Activated CD4-positive, alpha-beta T cell treated with anti-CD3 and anti-CD28 coated beads for 1 hour (primary cell): Measurements from ENCODE around the gene MYO5B.

ENCODE experiments used
- DNase-seq: peaks from one replicate; pipeline ENCODE4 v3.0.0-alpha.2; 2020

Gene MYO5B

DNA sequence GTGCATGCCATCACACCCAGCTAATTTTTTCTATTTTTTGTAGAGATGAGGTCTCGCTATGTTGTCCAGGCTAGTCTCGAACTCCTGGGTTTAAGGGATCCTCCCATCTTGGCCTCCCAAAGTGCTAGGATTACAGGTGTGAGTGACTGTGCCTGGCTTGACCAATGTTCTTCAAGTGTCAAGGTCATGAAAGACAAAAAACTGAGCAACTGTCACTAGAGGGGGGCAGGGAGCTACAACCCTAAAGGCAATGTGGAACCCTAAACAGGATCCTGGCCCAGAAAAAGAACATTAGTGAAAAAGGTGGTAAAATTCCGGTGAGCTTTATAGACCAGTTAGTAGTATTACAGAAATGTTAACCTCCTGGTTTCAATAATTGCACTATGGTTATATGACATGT, 7.3 kb downstream of the MYO5B start:
- no peak for DNase-seq

DNA sequence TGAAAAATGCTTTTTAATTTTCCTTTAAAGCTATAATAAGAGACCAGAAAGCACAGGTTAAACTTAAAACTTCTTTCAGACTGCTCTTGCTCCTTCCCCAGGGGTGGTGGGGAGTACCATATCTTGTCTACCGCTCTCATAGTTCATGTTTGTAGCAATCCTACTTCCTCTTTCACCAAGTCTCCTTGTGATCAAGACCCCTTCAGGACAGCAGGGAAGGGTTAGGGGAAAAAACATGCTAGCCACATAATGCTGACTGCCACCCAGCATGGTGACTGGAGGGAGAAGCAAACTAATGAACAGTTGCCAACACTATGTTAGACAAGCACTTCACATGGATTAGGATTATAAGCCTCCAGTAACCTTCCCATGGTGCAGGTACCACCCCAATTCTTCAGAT, 8.6 kb downstream of the MYO5B start:
- no peak for DNase-seq

DNA sequence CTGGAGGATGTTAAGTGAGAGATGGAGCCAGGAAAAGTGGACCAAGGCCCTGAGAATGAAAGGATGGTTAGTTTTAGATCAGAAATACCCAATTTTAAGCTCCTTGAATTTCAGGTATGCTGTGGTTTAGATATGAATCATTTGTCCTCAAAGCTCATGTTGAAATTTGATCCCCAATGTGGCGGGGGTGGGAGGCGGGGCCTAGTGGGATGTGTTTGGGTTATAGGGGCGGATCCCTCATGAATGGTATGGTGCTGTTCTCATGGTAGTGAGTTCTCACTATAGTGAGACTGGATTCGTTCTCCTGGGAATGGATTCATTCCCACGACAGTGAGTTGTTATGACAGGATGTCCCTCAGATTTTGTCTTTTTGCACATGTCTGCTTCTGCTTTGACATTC, 11.4 kb downstream of the MYO5B start:
- DNase-seq, result no peak

- DNase-seq, result no peak
Observed at GRCh38 chr18:50182511-50182910, 12.4 kb downstream of the MYO5B start.

DNA sequence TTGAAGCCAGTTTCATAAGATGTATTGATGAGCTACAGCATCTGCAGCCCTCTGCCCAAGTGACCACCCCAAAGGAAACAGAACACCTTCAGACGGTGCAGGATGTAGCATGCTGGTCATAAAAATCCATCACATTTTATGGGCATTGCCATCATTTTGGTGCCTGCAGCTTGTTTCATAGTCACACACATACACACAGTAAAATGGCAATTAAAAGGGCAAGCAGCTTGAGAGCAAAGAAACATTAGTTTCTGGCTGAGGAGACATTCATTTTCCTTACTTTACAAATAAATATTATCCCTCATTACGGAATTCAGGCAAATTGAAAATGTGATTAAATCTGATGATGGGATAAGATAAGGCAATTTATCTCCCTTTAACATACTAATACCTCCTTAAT, 13.4 kb downstream of the MYO5B start:
- no peak for DNase-seq

GRCh38 chr18:50179465-50179864, 15.5 kb downstream of the MYO5B start:
- DNase-seq, result no peak

GRCh38 chr18:50177294-50177992, 17.5 kb downstream of the MYO5B start:
- no peak for DNase-seq

DNA sequence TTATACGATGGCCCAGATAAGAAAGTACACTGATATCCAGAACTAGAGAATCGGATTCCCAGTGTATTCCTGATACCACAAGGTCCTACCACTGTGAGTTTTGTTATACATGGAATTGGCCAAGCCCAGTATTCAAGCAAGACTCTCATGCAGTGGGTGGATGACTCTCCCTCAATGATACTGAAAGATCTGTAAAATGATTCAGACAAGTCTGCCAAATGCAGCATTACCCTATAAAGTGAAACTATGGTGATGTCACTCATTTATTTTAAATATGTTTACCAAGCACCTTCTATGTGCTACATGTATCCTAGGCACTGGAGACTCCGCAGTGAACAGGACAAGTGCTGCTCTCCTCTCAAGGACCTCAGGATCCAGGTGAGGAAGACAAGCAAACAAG, 22.6 kb downstream of the MYO5B start:
- DNase-seq, result no peak

- DNase-seq, result no peak
Observed at GRCh38 chr18:50171406-50171805, 23.5 kb downstream of the MYO5B start.

- DNase-seq, result no peak
Observed at GRCh38 chr18:50170004-50170403, 24.9 kb downstream of the MYO5B start.

GRCh38 chr18:50169149-50169548, 25.8 kb downstream of the MYO5B start:
- no peak for DNase-seq

DNA sequence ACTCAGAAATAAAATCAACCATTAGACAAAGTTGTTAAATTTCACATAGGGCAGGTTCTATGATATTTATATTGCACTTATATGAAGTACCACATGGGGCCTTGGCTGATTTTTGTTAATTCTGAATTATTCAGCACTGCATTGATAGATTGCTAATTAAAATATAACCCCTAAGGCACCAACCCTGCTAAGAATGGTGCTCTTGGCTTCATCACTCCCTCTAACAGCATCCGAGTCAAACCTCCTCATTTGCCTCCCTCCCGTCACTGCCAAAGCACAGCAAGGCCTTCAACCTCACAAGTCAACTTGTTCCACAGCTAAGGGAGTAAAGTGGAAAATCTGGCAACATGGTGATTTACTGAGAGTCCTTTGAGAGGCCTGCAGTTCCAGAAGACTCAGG, 27.0 kb downstream of the MYO5B start:
- no peak for DNase-seq

DNA sequence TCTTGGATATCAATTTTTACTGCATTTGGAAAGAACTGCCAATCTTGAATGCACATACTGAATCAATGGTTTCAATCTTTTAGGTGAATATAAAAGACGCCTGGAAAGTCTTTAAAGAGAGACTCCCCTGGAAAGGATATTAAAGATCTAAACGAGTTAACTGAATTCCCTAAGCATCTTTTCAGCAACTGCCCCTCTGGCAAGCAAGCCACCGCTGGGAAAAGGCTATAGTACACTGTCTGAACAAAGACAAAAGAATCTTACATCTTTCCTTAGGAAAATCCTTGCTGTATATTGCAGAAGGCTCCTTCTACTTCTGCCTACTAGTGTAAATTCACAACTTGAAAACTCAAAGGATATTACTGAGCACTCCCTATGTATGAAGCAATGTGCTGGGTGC, 28.0 kb downstream of the MYO5B start:
- DNase-seq, result no peak

DNA sequence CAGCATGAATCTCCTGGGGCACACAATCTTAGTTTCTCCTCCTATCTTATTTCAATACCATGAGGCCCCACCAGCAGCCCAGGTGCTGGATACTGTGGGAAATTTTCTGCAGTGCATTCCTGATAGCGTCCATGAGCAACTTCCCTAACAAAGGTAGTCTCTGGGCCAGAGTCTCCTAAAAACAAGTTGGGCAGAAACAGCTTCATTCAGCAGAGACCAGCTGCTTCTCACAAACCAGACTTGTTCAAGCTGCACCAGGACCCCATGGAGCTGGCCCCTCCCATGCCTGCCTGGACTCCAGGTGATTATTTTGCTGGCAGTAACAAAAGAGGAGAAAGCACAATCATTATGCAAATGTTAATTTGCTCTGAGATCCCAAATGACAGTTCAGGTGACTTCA, 31.4 kb downstream of the MYO5B start:
- DNase-seq, result no peak

- no peak for DNase-seq
Observed at GRCh38 chr18:50162486-50163304, 32.3 kb downstream of the MYO5B start.

GRCh38 chr18:50161597-50162205, 33.2 kb downstream of the MYO5B start:
- no peak for DNase-seq

GRCh38 chr18:50159654-50160046, 35.3 kb downstream of the MYO5B start:
- DNase-seq, result no peak

- DNase-seq, result no peak
Observed at GRCh38 chr18:50158866-50159653, 35.9 kb downstream of the MYO5B start.

GRCh38 chr18:50155406-50155805, 39.5 kb downstream of the MYO5B start:
- no peak for DNase-seq

- no peak for DNase-seq
Observed at GRCh38 chr18:50154420-50154819, 40.5 kb downstream of the MYO5B start.

- DNase-seq, result no peak
Observed at GRCh38 chr18:50152900-50153299, 42.0 kb downstream of the MYO5B start.

GRCh38 chr18:50151926-50152325, 43.0 kb downstream of the MYO5B start:
- DNase-seq, result no peak

DNA sequence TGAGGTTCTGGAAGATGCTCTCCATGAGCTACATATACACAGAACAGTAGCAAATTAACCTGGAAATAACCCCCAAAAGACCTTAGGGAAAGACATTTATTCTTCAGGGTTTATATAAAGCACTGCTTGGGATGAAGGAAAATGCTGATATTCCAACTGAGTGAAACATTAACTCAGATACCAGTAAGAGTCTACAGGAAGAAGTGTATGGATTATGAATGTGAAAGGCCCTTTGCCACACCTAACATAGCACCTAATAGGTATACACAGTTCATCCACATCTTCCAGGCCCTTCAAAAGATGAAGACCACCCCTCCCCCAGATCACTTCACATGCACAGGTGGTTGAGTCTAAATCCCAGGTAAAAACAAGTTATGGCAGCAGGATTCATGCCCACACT, 50.4 kb downstream of the MYO5B start:
- no peak for DNase-seq
